NCI-H82 (cell line): ENCODE results near the gene AARSD1.
"Not testable (repeated sequence)": the region's sequence is repeated elsewhere in the genome, so short reads cannot be mapped to it uniquely, and the experiment has no call there.

Experiments
- DNase-seq: peaks from one replicate; lab custom pipeline; 2025; lab: John Stamatoyannopoulos, UW

AARSD1 gene

DNA sequence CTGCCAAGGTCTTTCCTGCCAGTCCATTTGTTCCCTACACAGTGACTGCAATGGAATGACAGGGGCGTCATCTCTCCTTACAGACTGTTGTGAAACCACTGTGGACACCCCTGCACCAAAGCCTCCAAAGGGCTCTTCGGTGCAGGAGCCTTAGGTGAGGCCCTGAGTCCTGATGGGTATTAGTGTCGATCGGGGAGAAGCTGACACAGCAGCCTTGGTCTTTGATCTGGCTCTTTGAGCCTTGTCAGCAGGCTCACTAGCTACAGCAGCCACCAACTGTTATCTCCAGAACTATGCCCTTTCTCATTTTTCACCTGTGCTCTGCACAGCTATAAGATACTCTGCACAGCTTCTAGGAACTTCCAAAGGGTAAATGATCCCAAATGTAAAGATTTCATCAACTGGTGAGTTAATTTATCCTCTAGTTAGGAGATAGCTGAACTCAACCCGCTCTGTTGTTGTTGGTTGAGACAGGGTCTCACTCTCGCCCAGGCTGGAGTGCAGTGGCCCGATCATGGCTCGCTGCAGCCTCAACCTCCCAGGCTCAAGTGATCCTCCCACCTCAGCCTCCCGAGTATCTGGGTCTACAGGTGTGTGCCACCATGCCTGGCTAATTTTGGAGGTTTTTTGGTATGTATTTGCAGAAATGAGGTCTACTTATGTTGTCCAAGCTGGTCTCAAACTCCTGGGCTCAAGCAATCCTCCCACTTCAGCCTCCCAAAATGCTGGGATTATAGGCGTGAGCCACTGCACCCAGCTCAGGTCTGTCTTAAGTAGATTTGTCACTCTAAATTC, 44.0 kb downstream of the AARSD1 start:
- DNase-seq, result peak; percentile 81

DNA sequence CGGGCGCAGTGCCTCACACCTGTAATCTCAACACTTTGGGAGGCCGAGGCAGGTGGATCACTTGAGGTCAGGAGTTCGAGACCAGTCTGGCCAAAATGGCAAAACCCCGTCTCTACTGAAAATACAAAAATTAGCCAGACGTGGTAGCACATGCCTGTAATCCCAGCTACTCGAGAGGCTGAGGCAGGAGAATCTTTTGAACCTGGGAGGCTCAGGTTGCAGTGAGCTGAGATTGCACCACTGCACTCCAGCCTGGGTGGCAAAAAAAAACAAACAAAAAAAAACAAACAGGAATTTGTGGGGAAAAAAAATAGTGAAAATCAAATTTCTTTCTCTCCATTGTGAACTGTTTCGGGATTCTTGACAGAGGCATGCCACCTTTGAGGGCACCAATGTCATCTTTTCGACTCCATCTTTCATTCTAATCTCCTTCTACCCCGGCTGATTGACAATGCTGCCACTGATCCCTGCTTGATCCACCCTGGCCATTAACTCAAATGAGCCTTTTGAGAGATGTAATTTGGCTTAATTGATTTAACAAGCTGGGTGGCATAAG, 44.7 kb downstream of the AARSD1 start:
- peak; percentile 81 for DNase-seq

DNA sequence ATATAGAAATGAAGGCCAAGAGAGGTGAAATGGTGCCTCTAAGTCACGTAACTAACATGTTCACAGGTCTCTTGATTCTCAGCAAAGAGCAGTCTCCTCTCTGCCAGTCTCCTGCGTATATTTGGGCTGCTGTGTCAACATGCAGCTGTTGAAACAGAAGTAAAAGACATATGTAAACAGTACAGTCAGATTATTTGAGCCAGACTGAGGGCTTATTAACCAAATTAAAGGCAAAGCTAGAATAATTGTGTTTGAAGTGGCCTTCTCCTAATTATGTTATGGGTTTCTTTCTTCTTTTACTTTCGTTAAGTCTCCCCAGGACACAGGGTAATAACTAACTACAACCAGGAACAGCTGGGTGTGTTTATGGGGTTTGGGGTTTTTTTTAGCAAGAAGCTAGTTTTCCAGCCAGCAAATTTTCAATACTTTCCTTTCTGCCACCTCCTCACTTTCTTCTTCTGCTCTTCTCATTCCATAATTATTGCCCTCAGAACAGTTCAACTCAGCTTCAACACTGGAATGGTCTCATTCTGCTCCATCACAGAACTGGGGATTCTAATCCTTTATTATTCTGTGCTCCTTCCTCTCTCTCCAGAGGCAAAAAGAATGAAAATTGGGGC, 45.2 kb downstream of the AARSD1 start:
- DNase-seq, result no peak

DNA sequence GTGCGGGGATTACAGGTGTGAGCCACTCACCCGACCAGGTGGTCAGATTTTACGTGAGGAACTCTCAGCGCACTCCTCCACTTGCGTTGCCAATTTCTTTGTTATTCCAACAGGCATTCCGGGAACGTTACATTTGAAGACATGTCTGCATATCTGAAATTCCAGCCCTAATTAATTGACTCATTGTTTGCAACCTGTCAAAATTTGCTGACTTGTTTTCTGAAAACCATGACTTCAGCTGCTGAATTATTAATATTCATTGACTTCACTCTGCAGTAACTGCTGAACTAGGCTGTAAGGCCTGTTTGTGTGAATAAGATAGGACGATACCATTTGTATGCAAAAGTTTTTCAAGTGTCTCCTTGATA, 47.0 kb downstream of the AARSD1 start:
- DNase-seq, result no peak

DNA sequence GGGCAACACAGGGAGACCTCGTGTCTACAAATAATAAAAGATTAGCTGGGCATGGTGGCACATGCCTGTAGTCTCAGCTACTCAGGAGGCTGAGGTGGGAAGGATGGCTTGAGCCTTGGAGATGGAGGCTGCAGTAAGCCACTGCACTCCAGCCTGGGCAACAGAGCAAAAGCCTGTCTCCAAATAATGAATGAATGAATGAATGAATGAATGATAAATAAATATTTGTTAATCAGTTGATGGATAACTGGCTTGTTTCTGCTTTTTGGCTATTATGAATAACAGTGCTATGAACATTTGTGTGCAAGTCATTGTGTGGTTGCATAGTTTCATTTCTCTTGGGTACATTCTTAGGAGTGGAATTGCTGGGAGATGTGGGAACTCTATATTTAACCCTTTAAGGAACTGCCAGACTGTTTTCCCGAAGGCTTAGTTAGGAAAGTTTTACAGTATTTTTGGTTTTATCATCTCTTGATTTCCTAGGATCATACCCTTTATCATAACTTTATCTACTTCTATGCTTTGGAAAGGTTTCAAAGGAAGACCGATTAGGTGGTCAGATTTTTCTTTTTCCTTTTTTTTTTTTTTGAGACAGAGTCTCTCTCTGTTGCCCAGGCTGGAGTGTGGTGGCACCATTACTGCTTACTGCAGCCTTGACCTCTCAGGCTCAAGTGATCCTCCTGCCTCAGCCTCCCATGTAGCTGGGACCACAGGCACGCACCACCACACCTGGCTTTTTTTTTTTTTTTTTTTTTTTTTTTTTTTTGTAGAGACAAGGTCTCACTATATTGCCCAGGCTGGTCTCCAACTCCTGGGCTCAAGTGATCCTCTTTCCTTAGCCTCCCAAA, 47.6 kb downstream of the AARSD1 start:
- not testable (repeated sequence) for DNase-seq

DNA sequence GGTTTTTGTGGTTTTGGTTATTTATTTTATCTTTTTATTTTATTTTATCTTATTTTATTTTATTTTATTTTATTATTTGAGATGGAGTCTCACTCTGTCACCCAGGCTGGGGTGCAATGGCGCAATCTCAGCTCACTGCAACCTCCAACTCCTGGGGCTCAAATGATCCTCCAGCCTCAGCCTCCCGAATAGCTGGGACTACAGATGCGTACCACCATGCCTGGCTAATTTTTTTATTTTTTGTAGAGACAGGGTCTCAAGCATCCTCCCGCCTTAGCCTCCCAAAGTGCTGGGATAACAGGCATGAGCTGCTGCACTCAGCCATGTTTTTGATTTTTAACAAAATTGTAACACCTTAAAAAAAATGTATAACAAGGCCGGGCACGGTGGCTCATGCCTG, 49.0 kb downstream of the AARSD1 start:
- not testable (repeated sequence) for DNase-seq

DNA sequence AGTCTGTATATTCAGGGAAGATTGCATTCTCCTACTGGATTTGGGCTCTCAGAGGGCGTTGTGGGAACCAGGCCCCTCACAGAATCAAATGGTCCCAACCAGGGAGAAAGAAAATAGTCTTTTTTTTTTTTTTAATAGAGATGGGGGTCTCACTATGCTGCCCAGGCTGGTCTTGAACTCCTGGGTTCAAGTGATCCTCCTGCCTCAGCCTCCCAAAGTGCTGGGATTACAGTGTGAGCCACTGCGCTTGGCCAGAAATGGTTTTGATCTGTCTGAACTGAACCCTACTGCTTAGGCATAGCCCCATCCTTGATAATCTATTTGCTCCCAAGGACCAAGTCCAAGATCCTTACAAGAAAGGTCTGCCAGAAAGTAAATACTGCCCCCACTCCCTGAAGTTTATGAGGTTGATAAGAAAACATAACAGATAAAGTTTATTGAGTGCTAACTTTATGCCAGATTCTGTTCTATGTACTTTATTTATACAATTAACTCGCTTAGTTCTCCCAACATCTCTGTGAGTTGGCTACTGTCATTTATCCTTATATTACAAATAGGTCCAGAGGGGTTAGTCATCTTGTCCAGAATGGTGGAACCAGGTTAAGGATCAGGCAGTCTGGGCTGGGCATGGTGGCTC, 50.2 kb downstream of the AARSD1 start:
- no peak for DNase-seq

DNA sequence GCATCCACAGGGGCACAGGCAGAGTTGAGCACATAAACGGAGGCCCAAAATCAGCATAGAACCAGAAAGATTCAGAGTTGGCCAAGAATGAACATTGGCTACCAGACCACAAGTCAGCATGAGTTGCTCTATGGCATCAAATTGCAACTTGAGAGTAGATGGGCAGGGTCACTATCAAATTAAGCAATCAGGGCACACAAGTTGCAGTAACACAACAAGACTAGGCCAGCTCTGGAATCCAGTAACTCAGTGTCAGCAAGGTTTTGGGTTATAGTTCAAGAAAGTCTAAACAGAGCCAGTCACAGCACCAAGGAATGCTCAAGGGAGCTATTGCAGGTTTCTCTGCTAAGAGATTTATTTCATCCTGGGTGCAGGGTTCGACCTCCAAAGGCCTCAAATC, 50.7 kb downstream of the AARSD1 start:
- no peak for DNase-seq

DNA sequence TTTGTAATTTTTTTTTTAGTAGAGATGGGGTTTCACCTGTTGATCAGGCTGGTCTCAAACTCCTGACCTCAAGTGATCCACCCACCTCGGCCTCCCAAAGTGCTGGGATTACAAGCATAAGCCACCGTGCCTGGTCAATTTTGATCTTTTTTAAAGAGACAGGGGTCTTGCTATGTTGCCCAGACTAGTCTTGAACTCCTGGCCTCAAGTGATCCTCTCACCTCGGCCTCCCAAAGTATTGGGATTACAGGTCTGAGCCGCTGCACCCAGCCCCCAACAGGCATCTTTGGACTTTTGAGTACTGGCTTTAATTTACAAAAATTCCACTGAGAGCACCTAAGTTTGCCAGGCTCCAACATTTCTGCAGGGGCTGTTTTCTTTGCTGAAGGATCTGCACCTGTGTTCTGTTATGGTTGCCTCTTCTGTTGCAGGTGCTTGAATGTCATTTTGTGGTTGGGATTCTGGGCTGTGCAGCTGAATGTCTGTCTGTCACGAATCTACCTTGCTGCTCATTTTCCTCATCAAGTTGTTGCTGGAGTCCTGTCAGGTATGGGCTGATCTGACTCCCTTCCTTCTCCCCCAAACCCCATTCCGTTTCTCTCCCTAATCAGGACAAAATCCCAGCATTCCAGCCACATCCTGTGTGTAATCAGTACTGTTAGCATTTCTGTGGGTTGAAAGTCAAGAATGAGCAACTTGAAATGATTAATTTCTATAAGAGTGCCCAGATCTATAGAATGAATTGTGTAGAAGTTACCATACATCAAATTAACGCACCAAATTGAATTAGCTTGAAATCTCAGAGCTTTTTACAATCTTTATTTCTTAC, 55.2 kb downstream of the AARSD1 start:
- DNase-seq, result no peak

DNA sequence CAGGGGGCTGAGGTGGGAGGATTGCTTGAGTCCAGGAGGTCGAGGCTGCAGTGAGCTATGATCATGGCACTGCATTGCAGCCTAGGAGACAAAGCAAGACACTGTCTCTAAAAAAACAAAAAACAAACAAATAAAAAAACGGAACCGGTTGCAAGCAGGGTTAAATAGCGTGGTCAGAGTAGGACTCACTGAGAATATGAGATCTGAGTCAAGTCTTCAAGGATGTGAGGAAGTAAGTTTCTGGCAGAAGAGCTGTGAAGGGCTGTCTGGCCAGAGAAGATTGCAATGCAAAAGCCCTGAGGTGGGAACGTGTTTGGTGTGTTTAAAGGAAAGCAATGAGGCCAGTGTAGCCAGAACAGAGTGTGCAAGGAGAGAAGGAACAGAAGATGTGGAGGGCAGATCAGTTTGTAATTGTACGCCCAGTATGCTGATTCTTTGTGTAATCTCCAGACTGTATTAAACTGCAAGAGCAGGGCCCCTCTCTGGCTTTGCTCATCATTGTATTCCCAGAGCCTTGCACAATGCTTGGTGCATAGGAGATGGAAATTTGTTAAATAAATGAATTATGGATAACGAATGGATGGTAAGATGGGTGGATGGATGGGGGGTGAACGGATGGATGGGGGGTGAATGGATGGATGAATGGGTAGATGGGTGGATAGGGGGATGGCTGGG, 57.3 kb downstream of the AARSD1 start:
- DNase-seq, result no peak

DNA sequence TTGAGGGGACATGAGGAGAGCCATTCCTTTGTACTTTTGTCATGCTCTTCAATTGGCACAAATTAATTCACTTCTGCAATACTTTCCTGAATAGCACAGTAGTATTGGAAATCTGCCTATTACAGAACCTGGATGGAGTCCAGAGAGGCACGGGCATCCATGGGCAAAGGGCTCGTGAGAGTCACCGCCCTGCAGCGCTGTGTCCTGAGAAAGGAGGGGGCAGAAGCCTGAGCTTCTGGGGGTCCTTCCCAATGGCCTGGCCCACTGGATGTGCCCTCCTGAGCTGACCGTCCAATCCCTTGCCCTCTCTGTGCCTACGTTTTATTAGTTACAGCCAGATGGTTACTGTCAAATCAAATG, 60.2 kb downstream of the AARSD1 start:
- DNase-seq, result no peak

DNA sequence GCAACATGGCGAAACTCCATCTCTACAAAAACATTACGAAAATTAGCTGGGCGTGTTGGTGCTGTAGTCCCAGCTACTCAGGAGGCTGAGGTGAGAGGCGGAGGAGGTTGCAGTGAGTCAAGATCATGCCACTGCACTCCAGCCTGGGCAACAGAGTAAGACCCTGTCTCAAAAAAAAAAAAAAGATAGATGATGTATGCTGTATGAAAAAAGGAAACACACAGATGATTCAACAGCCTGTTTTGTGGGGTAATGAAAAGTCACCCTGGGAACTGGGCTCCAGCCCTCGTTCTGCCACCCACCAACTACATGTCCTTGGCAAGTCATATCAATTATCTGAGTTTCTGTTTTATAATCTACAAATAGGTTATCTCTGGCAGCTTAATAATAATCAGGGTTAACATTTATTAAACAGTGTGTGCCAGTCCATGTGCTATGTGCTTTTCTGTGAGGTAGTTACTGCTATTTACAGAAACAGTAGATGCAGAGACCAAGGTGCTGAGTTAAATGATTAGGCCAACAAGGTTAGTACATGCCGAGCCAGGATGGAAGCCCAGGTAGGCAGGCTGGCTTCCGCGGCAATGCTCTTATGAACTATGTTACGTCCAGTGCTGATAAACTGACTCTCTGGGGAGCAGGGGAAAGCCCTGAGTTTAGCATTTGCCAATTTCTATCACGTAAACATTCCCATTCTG, 62.6 kb downstream of the AARSD1 start:
- DNase-seq, result no peak
